ENCODE results near the gene MXI1.
A peak's percentile ranks its signal among the peaks of the same experiment; 100 is the strongest.

Gene MXI1

DNA sequence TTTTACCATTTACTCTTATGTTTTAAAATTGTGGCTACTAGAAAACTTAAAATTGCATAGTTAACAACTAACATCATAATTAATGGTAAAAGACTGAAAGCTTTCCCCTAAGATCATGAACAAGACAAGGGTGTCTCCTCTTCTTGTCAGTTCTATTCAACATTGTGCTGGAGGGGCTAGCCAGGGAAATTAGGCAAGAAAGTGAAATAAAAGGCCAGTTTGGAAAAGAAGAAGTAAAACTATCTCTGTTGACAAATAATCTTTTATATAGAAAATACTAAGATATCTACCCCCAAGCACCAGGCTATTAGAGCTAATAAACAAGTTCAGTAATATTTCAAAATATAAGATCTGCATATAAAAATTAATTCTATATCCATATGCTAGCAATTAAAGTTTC lies 46.9 kb upstream of the MXI1 start:
- no peaks in the 10 kb centered on the region for H3K27me3 ChIP-seq (ENCODE audit: insufficient read depth, poor library complexity, severe bottlenecking)
- no peak overlapping the region for H3K4me3 ChIP-seq (replicated peaks; ENCODE audit: insufficient read depth, low read length)
- peak overlapping the region; percentile 11; the same call in 1 of the 2 replicates for H3K27ac ChIP-seq (replicated peaks)
- DNase-seq (ENCODE audit: low read depth in 1 of 2, low spot score in 1 of 2), result no peak
- TF ChIP-seq GABPA (IDR thresholded peaks at IDR 0.05; ENCODE audit: low read depth), result no peak
- no peak for TF ChIP-seq POLR2AphosphoS5 (IDR thresholded peaks at IDR 0.05; ENCODE audit: low read depth)
- TF ChIP-seq, protein P1, sequence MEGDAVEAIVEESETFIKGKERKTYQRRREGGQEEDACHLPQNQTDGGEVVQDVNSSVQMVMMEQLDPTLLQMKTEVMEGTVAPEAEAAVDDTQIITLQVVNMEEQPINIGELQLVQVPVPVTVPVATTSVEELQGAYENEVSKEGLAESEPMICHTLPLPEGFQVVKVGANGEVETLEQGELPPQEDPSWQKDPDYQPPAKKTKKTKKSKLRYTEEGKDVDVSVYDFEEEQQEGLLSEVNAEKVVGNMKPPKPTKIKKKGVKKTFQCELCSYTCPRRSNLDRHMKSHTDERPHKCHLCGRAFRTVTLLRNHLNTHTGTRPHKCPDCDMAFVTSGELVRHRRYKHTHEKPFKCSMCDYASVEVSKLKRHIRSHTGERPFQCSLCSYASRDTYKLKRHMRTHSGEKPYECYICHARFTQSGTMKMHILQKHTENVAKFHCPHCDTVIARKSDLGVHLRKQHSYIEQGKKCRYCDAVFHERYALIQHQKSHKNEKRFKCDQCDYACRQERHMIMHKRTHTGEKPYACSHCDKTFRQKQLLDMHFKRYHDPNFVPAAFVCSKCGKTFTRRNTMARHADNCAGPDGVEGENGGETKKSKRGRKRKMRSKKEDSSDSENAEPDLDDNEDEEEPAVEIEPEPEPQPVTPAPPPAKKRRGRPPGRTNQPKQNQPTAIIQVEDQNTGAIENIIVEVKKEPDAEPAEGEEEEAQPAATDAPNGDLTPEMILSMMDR (IDR thresholded peaks at IDR 0.05; ENCODE audit: insufficient read depth, low read length), result no peak
- TF ChIP-seq SPI1 (IDR thresholded peaks at IDR 0.05; ENCODE audit: borderline replicate concordance, low read depth), result no peak
- TF ChIP-seq, protein P2, sequence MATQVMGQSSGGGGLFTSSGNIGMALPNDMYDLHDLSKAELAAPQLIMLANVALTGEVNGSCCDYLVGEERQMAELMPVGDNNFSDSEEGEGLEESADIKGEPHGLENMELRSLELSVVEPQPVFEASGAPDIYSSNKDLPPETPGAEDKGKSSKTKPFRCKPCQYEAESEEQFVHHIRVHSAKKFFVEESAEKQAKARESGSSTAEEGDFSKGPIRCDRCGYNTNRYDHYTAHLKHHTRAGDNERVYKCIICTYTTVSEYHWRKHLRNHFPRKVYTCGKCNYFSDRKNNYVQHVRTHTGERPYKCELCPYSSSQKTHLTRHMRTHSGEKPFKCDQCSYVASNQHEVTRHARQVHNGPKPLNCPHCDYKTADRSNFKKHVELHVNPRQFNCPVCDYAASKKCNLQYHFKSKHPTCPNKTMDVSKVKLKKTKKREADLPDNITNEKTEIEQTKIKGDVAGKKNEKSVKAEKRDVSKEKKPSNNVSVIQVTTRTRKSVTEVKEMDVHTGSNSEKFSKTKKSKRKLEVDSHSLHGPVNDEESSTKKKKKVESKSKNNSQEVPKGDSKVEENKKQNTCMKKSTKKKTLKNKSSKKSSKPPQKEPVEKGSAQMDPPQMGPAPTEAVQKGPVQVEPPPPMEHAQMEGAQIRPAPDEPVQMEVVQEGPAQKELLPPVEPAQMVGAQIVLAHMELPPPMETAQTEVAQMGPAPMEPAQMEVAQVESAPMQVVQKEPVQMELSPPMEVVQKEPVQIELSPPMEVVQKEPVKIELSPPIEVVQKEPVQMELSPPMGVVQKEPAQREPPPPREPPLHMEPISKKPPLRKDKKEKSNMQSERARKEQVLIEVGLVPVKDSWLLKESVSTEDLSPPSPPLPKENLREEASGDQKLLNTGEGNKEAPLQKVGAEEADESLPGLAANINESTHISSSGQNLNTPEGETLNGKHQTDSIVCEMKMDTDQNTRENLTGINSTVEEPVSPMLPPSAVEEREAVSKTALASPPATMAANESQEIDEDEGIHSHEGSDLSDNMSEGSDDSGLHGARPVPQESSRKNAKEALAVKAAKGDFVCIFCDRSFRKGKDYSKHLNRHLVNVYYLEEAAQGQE (IDR thresholded peaks at IDR 0.05; ENCODE audit: insufficient replicate concordance, low read depth), result no peak

DNA sequence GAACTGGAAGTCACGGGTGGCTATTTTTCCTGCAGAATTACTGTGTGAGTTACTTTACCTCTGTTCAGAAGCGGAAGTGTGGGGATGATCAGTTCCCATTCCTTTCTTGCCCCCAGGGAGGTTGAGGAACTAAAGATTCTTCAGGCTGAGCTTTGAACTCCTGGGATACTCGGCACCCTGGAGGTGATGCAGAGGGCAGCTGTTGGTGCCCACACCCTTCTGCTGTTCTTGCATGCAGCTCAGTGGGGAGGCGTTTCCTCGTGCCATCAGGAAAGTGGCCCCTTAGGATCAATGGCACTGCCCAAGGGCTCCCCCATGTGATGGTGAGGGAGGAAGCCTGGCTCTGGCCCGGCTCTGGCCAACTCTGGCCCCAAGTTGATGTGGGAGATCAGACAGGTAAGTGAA lies 44.7 kb upstream of the MXI1 start:
- TF ChIP-seq GABPA (IDR thresholded peaks at IDR 0.05; ENCODE audit: low read depth), result peak; percentile 48; the same call in 1 of the 2 replicates
- TF ChIP-seq, protein P1 (IDR thresholded peaks at IDR 0.05; ENCODE audit: insufficient read depth, low read length), result no peak
- TF ChIP-seq, protein P2 (IDR thresholded peaks at IDR 0.05; ENCODE audit: insufficient replicate concordance, low read depth), result no peak
- TF ChIP-seq POLR2AphosphoS5 (IDR thresholded peaks at IDR 0.05; ENCODE audit: low read depth), result no peak
- peak; percentile 87 for TF ChIP-seq SPI1 (IDR thresholded peaks at IDR 0.05; ENCODE audit: borderline replicate concordance, low read depth)
- Histone ChIP-seq H3K27ac (replicated peaks) (no peak overlapping the region), H3K27me3 (ENCODE audit: insufficient read depth, poor library complexity, severe bottlenecking) (no peaks in the 10 kb centered on the region), H3K4me3 (replicated peaks; ENCODE audit: insufficient read depth, low read length) (no peak overlapping the region)
- DNase-seq (ENCODE audit: low read depth in 1 of 2, low spot score in 1 of 2), result peak; percentile 64 to 85

- TF ChIP-seq, protein P2 (IDR thresholded peaks at IDR 0.05; ENCODE audit: insufficient replicate concordance, low read depth), result no peak
- TF ChIP-seq, protein P1 (IDR thresholded peaks at IDR 0.05; ENCODE audit: insufficient read depth, low read length), result no peak
- TF ChIP-seq POLR2AphosphoS5 (IDR thresholded peaks at IDR 0.05; ENCODE audit: low read depth) (no peak), SPI1 (IDR thresholded peaks at IDR 0.05; ENCODE audit: borderline replicate concordance, low read depth) (no peak), GABPA (IDR thresholded peaks at IDR 0.05; ENCODE audit: low read depth) (no peak)
- no peaks in the 10 kb centered on the region for H3K27me3 ChIP-seq (ENCODE audit: insufficient read depth, poor library complexity, severe bottlenecking)
- H3K27ac ChIP-seq (replicated peaks), result no peak overlapping the region
- no peak for DNase-seq (ENCODE audit: low read depth in 1 of 2, low spot score in 1 of 2)
- H3K4me3 ChIP-seq (replicated peaks; ENCODE audit: insufficient read depth, low read length), result no peak overlapping the region
These were observed 44.1 kb upstream of the MXI1 start for GRCh38 chr10:110163192-110163773.
